HG03571 (cell line): ENCODE measurements around the gene CDC16.
A peak's percentile ranks its signal among the peaks of the same experiment; 100 is the strongest.
"Not testable (repeated sequence)": the region's sequence is repeated elsewhere in the genome, so short reads cannot be mapped to it uniquely, and the experiment has no call there.

Experiments used
- ATAC-seq: cut with Tn5 transposase; IDR thresholded peaks from one replicate; pipeline ENCODE4 v1.9.1; 2021; ENCODE audit not compliant: unreplicated experiment

Gene CDC16, protein sequence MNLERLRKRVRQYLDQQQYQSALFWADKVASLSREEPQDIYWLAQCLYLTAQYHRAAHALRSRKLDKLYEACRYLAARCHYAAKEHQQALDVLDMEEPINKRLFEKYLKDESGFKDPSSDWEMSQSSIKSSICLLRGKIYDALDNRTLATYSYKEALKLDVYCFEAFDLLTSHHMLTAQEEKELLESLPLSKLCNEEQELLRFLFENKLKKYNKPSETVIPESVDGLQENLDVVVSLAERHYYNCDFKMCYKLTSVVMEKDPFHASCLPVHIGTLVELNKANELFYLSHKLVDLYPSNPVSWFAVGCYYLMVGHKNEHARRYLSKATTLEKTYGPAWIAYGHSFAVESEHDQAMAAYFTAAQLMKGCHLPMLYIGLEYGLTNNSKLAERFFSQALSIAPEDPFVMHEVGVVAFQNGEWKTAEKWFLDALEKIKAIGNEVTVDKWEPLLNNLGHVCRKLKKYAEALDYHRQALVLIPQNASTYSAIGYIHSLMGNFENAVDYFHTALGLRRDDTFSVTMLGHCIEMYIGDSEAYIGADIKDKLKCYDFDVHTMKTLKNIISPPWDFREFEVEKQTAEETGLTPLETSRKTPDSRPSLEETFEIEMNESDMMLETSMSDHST

DNA sequence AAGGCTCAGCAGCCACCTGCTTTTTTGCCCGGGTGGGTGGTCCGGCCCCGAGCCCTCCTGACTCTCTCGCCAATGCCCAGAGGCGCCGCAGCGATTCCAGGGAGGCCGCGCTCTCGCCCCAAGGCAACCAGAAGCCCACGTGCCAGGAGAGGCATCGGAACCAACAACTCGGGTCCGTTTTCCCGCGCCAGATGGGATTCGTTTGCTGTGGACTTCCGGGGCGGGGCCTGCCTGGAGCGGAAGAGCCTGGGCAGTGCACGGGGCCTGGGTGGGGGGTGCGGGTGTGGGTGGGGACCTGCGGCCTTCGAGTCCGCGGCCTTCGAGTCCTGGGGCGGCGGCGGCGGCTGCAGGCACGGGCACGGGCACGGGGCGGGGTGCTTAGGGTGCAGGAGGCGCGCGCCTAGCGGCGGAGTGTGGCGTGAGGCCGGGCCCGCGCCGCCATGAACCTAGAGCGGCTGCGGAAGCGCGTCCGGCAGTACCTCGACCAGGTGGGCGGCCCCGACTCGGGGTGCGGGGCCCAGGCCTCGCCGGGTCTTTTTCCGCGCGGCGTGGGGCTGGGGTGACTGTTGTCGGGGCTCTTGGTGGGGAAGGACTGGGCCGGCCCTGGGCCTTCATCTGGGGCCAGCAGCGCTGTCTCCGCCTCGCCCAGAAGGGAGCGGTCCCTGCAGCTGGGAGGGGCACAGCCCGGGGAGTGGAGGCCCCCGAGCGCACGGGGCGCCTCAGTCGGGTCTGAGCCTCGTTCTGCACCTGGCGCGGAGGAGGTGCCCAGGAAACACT lies at the start of gene CDC16:
Gene CDC16, plus strand, starts transcription at position 253 of the 777 bp plus-strand sequence. Its CDS starts 188 bp downstream, at position 441.
- ATAC-seq: peak; percentile 88

DNA sequence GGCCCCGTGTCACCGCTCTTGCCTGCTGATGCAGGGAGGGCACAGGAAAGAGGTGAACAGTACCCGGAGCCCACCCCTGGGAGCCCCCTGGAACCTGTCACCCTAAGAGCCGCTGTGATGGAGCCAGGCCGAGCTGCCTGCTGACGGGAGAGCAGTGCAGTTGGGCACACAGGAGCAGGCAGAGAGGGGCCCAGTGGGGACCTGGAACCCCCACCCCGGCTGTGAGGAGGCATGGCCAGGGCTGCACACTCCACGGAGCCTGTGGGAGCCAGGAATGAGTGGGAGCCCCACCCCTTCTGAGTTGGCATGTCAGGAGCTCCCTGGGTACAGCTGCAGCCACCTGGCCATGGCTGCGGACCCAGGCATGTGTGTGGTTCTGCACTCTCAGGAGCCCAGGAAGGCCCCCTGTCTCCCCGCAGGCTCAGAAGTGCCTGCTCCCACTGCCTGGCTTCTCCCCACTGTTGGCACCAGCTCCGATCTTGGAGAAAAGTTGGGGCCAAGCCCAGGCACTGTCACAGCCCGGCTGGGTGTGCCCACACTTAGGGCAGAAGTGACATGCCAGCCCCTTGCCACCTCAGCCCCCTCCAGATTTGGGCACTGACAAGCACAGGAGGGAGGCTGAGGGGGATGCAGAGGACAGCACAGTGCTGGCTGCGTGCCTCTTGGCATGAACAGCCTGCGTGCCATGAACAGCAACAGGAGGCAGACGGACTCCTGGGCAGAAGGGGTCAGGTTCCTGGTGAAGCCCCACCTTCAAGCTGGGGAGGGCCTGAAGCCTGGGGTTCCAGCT lies 49.3 kb upstream of the CDC16 start:
- no peak for ATAC-seq

DNA sequence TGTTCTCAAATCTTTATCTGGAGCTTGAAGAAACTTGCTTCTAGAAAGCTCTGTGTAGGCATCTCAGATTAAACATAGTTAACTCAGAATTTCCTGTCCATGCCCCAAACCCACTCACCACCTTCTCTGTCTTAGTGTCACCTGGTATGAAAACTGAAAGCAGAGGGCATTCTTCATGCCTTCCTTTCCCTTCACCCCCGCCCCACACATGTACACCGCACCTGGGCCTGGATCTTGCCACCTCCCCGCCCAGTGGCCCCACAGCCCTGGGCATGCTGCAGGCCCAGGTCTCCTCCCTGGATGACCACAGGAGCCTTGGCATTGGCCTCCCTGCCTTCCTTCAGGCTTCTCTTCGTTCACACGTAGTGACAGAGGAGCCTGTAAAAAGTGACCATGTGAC lies 39.8 kb upstream of the CDC16 start:
- no peak for ATAC-seq

DNA sequence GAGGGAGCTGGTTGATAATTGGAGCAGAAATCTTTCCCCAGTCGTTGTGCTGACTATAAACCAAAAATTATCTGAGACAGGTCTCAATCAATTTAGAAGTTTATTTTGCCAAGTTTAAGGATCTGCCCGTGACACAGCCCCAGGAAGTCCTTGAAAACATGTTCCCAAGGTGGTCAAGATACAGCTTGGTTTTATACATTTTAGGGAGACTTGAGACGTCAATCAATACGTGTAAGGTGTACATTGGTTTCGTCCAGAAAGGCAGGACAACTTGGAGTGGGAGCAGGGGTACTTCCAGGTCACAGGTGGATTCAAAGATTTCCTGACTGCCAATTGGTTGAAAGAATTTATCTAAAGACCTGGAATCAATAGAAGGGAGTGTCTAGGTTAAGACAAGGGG lies 38.1 kb upstream of the CDC16 start:
- ATAC-seq: no peak

DNA sequence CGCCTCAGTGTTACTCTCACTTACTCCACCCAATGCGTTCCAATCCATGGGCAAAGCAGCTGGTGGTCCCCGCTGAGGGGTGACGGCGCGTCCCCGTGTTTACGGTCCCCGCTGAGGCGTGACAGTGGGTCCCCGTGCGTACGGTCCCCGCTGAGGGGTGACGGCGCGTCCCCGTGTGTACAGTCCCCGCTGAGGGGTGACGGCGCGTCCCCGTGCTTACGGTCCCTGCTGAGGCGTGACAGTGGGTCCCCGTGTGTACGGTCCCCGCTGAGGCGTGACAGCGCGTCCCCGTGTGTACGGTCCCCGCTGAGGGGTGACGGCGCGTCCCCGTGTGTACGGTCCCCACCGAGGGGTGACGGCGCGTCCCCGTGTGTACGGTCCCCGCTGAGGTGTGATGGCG lies 36.1 kb upstream of the CDC16 start:
- no peak for ATAC-seq

DNA sequence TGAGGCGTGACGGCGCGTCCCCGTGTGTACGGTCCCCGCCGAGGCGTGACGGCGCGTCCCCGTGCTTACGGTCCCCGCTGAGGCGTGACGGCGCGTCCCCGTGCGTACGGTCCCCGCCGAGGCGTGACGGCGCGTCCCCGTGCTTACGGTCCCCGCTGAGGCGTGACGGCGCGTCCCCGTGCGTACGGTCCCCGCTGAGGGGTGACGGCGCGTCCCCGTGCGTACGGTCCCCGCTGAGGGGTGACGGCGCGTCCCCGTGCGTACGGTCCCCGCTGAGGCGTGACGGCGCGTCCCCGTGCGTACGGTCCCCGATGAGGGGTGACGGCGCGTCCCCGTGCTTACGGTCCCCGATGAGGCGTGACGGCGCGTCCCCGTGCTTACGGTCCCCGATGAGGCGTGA lies 35.2 kb upstream of the CDC16 start:
- not testable (repeated sequence) for ATAC-seq

DNA sequence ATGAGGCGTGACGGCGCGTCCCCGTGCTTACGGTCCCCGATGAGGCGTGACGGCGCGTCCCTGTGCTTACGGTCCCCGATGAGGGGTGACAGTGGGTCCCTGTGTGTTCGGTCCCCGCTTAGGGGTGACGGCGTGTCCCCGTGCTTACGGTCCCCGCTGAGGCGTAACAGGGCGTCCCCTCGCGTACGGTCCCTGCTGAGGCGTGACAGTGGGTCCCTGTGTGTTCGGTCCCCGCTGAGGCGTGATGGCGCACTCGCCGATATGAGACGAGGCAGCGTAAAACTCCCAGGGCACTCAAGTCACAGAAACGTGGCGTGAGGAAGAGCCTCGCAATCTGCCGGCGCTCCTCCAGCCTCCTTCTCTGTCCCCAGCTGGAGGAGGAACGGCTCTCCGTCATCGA lies 34.7 kb upstream of the CDC16 start:
- no peak for ATAC-seq

DNA sequence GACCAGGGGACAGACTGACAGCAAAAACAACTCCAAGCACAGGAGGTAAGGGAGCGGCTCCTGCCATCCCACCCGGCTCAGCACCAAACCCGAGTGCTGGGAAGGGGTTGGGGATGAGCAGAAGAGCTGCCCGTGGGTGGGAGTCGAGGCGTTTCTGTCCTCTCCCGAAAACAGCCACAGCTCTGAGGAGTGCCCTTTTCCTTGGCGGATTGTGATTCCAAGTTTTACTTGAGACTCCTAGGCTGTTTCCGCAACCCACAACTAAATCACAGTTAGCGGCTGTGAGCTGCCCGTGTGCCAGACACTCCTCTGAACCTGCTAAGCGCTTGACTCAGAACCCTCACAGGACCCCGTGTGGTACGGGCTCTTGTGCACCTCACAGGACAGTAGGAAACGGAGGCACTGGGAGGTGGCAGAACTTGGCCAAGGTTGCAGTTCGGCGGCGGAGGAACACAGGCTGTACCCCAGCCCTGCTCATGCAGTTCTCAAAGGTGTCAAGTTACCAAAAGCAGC lies 34.2 kb upstream of the CDC16 start:
- ATAC-seq: no peak

DNA sequence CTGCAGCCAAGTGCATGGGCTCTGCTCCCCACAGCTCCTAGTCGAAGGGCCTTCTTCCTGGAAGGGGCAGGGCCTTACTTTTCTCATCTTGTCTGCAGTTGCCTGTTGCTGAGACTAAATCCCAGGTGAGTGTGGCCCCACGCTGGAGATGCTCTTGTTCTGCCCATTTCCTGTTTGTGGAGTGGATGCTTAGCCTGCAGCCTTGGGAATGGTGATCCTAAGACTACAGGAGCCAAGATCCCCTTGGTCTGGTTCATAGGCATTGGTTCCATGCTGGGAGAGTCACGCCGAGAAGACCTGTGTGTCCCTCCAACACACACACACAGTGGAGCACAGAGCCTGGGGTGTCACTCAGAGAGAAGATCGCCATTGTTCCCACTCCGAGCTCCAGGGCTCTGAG lies 32.1 kb upstream of the CDC16 start:
- ATAC-seq: no peak

DNA sequence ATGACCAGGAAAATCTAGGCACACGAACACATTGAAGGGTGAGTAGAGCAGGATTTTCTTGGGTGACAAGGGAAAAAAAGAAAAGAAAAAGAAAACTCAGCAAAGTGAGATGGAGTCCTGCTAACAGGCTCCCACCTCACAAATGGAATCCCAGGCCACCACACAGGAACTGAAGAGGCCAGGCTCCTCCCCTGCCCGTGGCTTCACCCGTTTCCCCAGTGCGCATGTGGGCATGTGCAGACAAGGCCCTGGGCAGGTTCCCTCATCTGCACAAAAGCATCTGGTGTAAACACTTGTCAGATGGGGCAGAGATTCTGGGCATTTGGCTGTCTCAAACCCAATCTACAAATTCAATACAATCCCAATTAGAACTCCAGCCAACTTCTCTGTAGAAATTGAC lies 31.2 kb upstream of the CDC16 start:
- ATAC-seq: no peak

DNA sequence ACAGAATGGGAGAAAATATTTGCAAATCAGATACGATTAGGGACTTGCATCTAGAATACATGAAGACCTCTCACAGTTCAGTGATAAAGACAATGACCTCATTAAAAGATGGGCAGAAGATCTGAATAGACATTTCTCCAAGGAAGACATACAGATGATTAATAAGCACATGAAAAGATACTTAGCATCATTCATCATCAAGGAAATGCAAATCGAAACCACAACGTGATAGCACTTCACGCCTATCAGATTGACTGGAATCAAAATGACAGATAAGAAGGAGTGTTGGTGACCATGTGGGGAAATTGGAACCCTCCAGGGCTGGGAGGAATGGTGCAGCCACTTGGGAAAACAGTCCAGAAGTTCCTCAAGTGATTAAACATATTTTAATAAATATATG lies 29.8 kb upstream of the CDC16 start:
- no peak for ATAC-seq

DNA sequence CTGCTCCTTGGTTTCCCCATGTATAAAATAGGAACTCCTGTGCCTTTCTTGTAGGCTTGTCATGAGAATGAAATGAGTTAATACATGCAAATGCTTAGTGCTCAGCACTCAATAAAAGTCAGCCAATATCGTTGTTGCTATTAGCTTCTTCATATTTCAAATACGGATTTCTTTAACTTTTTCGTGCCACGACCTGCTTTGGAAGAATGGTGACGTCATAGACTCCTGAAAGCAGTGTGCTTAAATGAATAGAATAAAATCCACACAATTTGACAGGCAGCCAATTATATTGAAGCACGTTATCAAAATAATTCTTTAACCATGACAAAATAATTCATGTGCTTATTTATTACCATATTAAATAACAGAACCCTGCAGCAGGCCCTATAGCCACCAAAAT lies 26.6 kb upstream of the CDC16 start:
- no peak for ATAC-seq

DNA sequence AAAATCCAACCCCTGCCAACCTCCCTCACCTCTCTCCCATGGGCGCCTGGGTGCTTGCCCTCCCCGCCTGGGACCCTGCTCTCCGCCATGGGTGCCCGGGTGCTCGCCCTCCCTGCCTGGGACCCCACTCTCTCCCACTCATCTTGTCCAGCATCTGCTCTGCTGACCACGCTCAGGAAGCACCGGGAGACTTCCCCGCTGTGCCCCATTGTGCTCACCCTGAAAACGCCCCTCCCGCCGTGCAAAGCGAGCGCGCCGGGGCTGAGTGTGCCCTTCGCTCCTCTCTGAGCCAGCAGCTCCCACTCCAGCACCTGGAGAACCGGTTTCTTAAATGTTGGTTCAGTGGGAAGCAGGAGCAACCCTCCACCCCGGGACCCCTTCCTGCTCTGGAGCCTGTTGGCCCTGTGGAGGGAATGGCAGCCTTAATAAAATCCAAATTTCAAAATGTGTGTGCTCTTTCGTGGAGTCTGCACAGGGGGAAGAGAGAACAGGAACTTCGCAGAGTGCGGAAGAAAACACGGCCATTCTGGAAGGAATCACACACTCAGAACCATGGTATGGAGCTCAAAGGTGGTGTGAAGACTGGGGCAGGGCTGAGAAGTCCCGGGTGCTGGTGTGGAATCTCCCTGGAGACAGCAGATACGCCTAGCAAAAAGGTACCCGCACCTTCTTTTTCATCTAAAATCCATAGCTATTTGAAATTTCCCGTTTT lies 23.1 kb upstream of the CDC16 start:
- ATAC-seq: no peak

DNA sequence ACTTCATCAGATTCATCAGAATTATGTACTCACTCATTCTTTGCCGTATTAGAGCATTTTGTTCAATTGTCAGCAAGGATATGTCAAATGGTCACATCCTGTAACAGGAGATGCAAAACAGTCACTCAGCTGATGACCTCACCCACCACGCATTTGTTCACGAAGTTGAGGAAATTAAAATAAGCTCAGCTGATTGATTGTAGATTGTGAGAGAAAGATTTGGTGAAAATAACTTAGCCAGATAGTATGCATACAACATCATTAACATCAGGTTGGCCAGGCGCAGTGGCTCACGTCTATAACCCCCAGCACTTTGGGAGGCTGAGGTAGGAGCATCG lies 22.6 kb upstream of the CDC16 start:
- no peak for ATAC-seq

DNA sequence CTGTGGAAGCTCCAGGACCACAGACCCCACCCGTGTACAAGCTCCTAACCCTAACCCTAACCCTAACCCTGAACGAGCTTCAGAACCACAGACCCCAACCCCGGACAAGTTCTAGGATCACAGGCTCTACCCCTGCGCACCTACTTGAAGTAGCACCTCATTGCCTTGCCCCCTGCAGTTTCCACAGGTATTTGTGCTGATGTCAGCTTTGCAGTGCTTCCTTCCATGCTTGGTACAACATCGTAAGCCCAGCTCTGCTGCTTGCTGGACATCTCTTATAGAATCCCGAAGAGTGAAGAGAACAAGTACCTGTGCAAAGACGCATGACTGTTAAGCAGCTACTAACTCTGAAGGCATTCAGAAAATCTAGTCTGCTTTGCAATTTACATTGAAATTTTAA lies 20.7 kb upstream of the CDC16 start:
- ATAC-seq: no peak

DNA sequence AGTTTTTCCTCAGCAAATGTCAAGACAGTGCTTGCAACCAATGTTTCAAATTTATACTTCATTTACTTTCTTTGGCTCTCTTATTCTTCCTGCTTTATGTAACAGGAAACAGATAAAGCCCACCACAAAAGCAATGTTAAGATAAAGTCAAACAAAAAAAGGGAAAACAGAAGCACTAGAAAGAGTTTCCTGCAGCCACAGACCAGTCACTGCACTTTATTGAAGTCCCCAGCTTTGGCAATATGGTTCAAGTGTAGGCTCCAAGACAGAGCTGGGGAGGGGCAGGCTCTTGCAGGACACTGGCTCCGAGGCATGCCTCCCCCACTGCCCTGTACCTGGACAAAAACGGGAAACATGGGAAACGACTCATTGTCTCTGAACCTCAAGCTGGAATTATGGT lies 15.3 kb upstream of the CDC16 start:
- no peak for ATAC-seq

DNA sequence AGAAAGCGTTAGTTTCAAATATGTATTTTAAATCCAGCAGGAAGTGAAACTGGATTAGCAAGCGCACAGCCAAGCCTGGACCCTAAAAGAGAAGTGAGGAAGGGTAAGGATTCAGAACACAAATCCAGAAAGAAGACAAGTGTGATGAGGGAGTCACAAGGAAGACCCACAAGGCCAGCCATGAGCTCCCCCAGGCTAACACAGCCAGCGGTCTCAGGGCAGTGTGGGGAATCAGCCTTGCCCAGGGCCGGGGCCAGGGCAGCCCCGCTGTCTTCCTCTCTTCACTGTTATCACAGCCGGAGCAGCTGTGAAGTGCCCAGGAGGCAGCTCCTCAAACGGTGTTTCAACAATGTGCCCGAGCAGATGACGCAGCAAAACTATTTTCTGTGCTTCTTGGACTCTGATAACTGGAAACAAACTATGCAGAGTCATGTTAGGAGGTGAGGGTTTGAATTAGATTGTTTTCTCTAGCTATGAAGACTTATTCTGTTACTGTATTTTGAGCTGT lies 12.2 kb upstream of the CDC16 start:
- no peak for ATAC-seq

DNA sequence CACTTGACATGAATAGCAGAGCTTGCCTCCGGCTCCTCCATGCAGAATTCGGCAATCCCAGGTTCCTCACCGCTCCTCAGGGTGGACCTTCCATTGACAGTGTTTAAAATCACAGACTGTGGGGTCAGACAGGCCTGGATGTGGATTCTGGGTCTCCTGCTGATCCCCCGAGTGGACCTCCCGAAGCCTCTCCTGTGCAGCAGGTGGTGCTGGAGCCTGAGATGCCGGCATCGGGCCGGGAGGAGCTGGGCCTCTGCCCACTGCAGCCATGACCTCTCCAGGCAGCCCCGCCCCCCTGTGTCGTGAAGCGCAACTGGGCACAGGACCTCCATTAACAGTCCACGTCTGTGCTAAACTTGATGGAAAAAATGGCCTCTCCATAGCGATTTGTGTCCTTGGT lies 10.5 kb upstream of the CDC16 start:
- ATAC-seq: no peak

DNA sequence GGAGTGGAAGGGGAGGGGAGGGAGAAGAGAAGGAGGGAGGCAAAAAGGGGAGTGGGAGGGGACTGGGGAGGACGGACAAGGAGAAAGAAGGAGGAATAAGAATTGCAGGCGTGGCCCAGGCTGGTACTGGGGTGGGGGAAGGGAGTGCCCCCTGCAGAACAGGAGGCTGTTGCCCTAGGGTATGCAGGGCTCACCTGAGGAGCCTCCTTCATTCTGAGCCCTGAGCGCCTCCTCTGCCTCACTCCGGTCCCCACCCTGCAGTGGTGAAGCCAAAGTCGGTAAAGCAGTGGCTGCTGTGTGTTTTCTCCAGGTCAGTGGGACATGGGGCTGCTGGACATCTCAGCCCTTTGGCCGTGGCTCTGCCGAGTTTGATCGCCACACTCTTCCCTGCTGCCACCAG lies 9.1 kb upstream of the CDC16 start:
- ATAC-seq: no peak

DNA sequence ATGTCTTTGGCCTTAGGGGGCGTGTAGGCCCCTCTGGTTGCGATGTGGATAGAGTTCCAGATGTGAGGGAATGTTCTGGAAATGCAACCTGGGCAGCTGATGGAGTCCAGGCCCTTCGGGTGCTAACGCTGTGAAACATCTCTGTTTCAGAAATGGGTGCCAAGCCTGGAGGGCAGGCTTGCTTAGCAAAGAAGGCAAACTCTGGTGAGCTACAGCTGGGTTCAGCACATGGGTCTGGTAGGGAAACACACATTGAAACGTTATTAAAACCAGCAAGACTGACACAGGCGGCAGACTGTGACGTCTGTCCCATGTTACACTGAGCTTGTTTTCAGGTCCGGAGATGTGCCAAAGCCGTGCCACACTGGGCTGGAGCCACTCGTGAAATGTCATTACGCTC lies 8.6 kb upstream of the CDC16 start:
- no peak for ATAC-seq
